ENCODE measurements around the gene HCRTR1. TPM values are rescaled to one million over a fixed set of nuclear protein-coding genes. Genes with fewer than 3 reads are reported as not detected.
A peak's percentile ranks its signal among the peaks of the same experiment; 100 is the strongest.

HCRTR1 gene
- not detected for total RNA-seq

- Mint-ChIP-seq H3K27ac (no peak within 1 kb of the TSS), H3K36me3 (ENCODE audit: low read depth) (no peaks in the 10 kb centered on the region), H3K4me1 (peaks cover 5% of the 10 kb centered on the region), H3K27me3 (peaks cover 28% of the 10 kb centered on the region), H3K9me3 (no peaks in the 10 kb centered on the region), H3K4me3 (peak within 1 kb of the TSS; percentile 57)
- ATAC-seq (replicated peaks): no peak
These were observed at the start of gene HCRTR1 for GRCh38 chr1:31617218-31617915. HCRTR1 (plus strand) TSS chr1:31617689; CDS start chr1:31619193, 1,504 bp downstream.

GRCh38 chr1:31567956-31568570, 49.4 kb upstream of the HCRTR1 start:
- Mint-ChIP-seq H3K4me3 (no peak overlapping the region), H3K27me3 (peaks cover 27% of the 10 kb centered on the region), H3K4me1 (no peaks in the 10 kb centered on the region), H3K36me3 (ENCODE audit: low read depth) (no peaks in the 10 kb centered on the region), H3K27ac (no peak overlapping the region), H3K9me3 (no peaks in the 10 kb centered on the region)
- no peak for ATAC-seq (replicated peaks)

GRCh38 chr1:31568895-31569595, 48.4 kb upstream of the HCRTR1 start:
- Mint-ChIP-seq H3K4me1 (no peaks in the 10 kb centered on the region), H3K36me3 (ENCODE audit: low read depth) (no peaks in the 10 kb centered on the region), H3K27ac (no peak overlapping the region), H3K4me3 (no peak overlapping the region), H3K9me3 (no peaks in the 10 kb centered on the region), H3K27me3 (peaks cover 25% of the 10 kb centered on the region)
- no peak for ATAC-seq (replicated peaks)

GRCh38 chr1:31569596-31570173, 47.8 kb upstream of the HCRTR1 start:
- no peaks in the 10 kb centered on the region for H3K36me3 Mint-ChIP-seq (ENCODE audit: low read depth)
- no peak for ATAC-seq (replicated peaks)

GRCh38 chr1:31570228-31570627, 47.3 kb upstream of the HCRTR1 start:
- Mint-ChIP-seq H3K4me3 (no peak overlapping the region), H3K9me3 (no peaks in the 10 kb centered on the region), H3K27me3 (peaks cover 26% of the 10 kb centered on the region), H3K36me3 (ENCODE audit: low read depth) (no peaks in the 10 kb centered on the region), H3K4me1 (no peaks in the 10 kb centered on the region), H3K27ac (no peak overlapping the region)
- ATAC-seq (replicated peaks): no peak

More at GRCh38 chr1:31569596-31570173, 47.8 kb upstream of the HCRTR1 start:
- H3K27me3 Mint-ChIP-seq: peaks cover 26% of the 10 kb centered on the region
- no peaks in the 10 kb centered on the region for H3K9me3 Mint-ChIP-seq
- no peak overlapping the region for H3K4me3 Mint-ChIP-seq
- no peaks in the 10 kb centered on the region for H3K4me1 Mint-ChIP-seq
- no peak overlapping the region for H3K27ac Mint-ChIP-seq

- H3K36me3 Mint-ChIP-seq (ENCODE audit: low read depth): no peaks in the 10 kb centered on the region
- H3K4me3 Mint-ChIP-seq: no peak overlapping the region
- no peak overlapping the region for H3K27ac Mint-ChIP-seq
- no peaks in the 10 kb centered on the region for H3K9me3 Mint-ChIP-seq
- H3K27me3 Mint-ChIP-seq: peaks cover 22% of the 10 kb centered on the region
- no peak for ATAC-seq (replicated peaks)
- no peaks in the 10 kb centered on the region for H3K4me1 Mint-ChIP-seq
These were observed 46.6 kb upstream of the HCRTR1 start for GRCh38 chr1:31570906-31571305.

GRCh38 chr1:31571340-31572295, 45.9 kb upstream of the HCRTR1 start:
- Mint-ChIP-seq H3K36me3 (ENCODE audit: low read depth) (no peaks in the 10 kb centered on the region), H3K27me3 (peaks cover 22% of the 10 kb centered on the region), H3K4me3 (no peak overlapping the region), H3K9me3 (no peaks in the 10 kb centered on the region), H3K4me1 (no peaks in the 10 kb centered on the region), H3K27ac (no peak overlapping the region)
- ATAC-seq (replicated peaks): no peak

GRCh38 chr1:31572323-31573104, 45.0 kb upstream of the HCRTR1 start:
- H3K4me3 Mint-ChIP-seq: no peak overlapping the region
- no peak overlapping the region for H3K27ac Mint-ChIP-seq
- ATAC-seq (replicated peaks): no peak
- no peaks in the 10 kb centered on the region for H3K9me3 Mint-ChIP-seq
- no peaks in the 10 kb centered on the region for H3K4me1 Mint-ChIP-seq
- no peaks in the 10 kb centered on the region for H3K36me3 Mint-ChIP-seq (ENCODE audit: low read depth)
- H3K27me3 Mint-ChIP-seq: peaks cover 23% of the 10 kb centered on the region

- Mint-ChIP-seq H3K9me3 (no peaks in the 10 kb centered on the region), H3K4me1 (no peaks in the 10 kb centered on the region), H3K4me3 (no peak overlapping the region), H3K36me3 (ENCODE audit: low read depth) (no peaks in the 10 kb centered on the region), H3K27ac (no peak overlapping the region), H3K27me3 (peaks cover 23% of the 10 kb centered on the region)
- no peak for ATAC-seq (replicated peaks)
These were observed 44.2 kb upstream of the HCRTR1 start for GRCh38 chr1:31573261-31573660.

GRCh38 chr1:31574749-31575368, 42.6 kb upstream of the HCRTR1 start:
- H3K4me1 Mint-ChIP-seq: no peaks in the 10 kb centered on the region
- H3K36me3 Mint-ChIP-seq (ENCODE audit: low read depth): no peaks in the 10 kb centered on the region
- no peak for ATAC-seq (replicated peaks)
- H3K4me3 Mint-ChIP-seq: no peak overlapping the region
- H3K27me3 Mint-ChIP-seq: peaks cover 20% of the 10 kb centered on the region
- no peaks in the 10 kb centered on the region for H3K9me3 Mint-ChIP-seq
- H3K27ac Mint-ChIP-seq: no peak overlapping the region

- H3K27me3 Mint-ChIP-seq: peaks cover 23% of the 10 kb centered on the region
- no peak for ATAC-seq (replicated peaks)
- H3K9me3 Mint-ChIP-seq: no peaks in the 10 kb centered on the region
- H3K36me3 Mint-ChIP-seq (ENCODE audit: low read depth): no peaks in the 10 kb centered on the region
- no peak overlapping the region for H3K4me3 Mint-ChIP-seq
- H3K27ac Mint-ChIP-seq: no peak overlapping the region
- H3K4me1 Mint-ChIP-seq: no peaks in the 10 kb centered on the region
These were observed 41.9 kb upstream of the HCRTR1 start for GRCh38 chr1:31575369-31576140.

- H3K4me1 Mint-ChIP-seq: no peaks in the 10 kb centered on the region
- no peaks in the 10 kb centered on the region for H3K9me3 Mint-ChIP-seq
- H3K36me3 Mint-ChIP-seq (ENCODE audit: low read depth): no peaks in the 10 kb centered on the region
- H3K27me3 Mint-ChIP-seq: peaks cover 20% of the 10 kb centered on the region
- H3K4me3 Mint-ChIP-seq: no peak within 1 kb of the TSS
- ATAC-seq (replicated peaks): no peak
- H3K27ac Mint-ChIP-seq: no peak within 1 kb of the TSS
These were observed 41.3 kb upstream of the HCRTR1 start, which contains the start of gene TINAGL1 for GRCh38 chr1:31576201-31576669. TINAGL1 (plus strand) TSS chr1:31576515; CDS start chr1:31577149, 634 bp downstream.

Measured in activated T-helper 17 cell treated with anti-CD3 and anti-CD28 coated beads, Interleukin-2, amount 50 U/mL, for 72 hours (primary cell).